Measurements from ENCODE around the gene SLC22A17. TPM values are rescaled to one million over a fixed set of nuclear protein-coding genes. Genes with fewer than 3 reads are reported as not detected.

SLC22A17 gene
- total RNA-seq, 1 experiment from 2014 or later = 5.9 TPM

DNA sequence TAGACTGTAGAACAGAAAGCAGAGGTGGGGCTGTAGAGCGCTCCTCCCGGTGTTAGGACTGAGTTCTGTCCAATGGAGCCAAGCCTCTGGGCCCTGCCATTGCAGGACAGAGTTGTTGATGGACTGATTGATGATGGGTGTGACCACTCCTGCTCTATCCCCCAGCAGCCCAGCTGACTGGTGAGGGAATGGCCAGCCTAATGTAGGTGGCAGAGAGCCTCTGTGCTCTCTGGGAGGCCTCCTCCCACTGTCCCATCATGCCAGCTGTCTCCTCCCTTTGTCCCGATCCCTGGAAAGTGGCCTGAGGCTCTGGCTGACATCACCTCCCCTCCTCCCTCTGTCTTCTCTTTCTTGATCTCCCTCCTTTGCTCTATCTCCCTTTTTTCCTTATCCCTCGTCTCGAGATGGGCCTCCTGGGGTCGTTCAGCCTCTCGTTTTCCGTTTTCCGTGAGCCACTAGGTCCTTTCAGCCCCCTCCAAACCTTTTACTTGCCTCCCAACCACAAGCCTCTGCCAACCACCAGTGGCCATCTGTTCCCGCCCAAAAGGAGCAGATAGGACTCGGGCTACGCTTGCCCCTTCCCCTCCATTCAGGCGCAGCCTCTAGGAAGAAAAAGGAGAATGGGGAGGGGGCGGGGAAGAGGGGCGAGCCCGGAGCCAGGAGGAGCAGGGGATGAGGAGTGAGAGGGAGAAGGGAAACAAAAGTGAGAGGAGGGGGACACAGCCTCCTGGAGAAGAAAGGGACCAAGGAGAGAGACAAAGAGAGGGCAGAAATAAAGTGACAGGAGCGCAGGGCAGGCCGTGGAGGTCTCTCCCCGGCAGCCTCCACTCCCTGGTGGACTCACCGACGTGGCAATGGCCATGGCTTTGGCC lies 11.7 kb upstream of the SLC22A17 start:
- TF ChIP-seq, protein P1, sequence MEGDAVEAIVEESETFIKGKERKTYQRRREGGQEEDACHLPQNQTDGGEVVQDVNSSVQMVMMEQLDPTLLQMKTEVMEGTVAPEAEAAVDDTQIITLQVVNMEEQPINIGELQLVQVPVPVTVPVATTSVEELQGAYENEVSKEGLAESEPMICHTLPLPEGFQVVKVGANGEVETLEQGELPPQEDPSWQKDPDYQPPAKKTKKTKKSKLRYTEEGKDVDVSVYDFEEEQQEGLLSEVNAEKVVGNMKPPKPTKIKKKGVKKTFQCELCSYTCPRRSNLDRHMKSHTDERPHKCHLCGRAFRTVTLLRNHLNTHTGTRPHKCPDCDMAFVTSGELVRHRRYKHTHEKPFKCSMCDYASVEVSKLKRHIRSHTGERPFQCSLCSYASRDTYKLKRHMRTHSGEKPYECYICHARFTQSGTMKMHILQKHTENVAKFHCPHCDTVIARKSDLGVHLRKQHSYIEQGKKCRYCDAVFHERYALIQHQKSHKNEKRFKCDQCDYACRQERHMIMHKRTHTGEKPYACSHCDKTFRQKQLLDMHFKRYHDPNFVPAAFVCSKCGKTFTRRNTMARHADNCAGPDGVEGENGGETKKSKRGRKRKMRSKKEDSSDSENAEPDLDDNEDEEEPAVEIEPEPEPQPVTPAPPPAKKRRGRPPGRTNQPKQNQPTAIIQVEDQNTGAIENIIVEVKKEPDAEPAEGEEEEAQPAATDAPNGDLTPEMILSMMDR (IDR thresholded peaks at IDR 0.05 in 2 of 3, conservative IDR thresholded peaks at IDR 0.05 in 1 of 3; ENCODE audit: borderline replicate concordance in 1 of 3, insufficient read depth in 1 of 3, low read depth in 2 of 3, low read length in 2 of 3) = no peak
- TF ChIP-seq EGR1 (IDR thresholded peaks at IDR 0.05; ENCODE audit: low read depth) (no peak), ELF1 (IDR thresholded peaks at IDR 0.05; ENCODE audit: borderline replicate concordance, low read depth) (no peak), SIN3A (IDR thresholded peaks at IDR 0.05; ENCODE audit: low read depth) (no peak), POLR2AphosphoS5 (IDR thresholded peaks at IDR 0.05; ENCODE audit: low read depth, low read length) (no peak), FOSL1 (IDR thresholded peaks at IDR 0.05; ENCODE audit: low read depth) (no peak), CBX3 (IDR thresholded peaks at IDR 0.05; ENCODE audit: low read depth) (no peak), RAD21 (IDR thresholded peaks at IDR 0.05; ENCODE audit: low read depth) (no peak), ZNF274 (IDR thresholded peaks at IDR 0.05; ENCODE audit: low read depth, low read length) (no peak), JUND (IDR thresholded peaks at IDR 0.05) (no peak), CEBPB (IDR thresholded peaks at IDR 0.05; ENCODE audit: low read depth) (no peak)
- TF ChIP-seq, protein P2, sequence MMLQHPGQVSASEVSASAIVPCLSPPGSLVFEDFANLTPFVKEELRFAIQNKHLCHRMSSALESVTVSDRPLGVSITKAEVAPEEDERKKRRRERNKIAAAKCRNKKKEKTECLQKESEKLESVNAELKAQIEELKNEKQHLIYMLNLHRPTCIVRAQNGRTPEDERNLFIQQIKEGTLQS (IDR thresholded peaks at IDR 0.05) = no peak
- TF ChIP-seq, protein P3, sequence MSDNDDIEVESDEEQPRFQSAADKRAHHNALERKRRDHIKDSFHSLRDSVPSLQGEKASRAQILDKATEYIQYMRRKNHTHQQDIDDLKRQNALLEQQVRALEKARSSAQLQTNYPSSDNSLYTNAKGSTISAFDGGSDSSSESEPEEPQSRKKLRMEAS (IDR thresholded peaks at IDR 0.05) = no peak
- ATAC-seq = no peak; the same call in 1 of the 2 replicates
- no TSS peak for BruUV-seq (replicated peaks)
- DNase-seq (ENCODE audit: low read depth, low spot score) = no peak
- H3K79me2 ChIP-seq (ENCODE audit: insufficient read depth, low read length) = no peaks in the 10 kb centered on the region
- no peaks in the 10 kb centered on the region for H3K9me3 ChIP-seq (ENCODE audit: control insufficient read depth in 1 of 2, insufficient read depth in 1 of 2, low read depth in 1 of 2, low read length in 2 of 2)
- RAD21 ChIA-PET (ENCODE audit: low non-redundant PET in 1 of 2, low total read pairs in 2 of 2, uncharacterized antibody in 2 of 2, unreplicated experiment in 2 of 2) = no interaction called here
- no peaks in the 10 kb centered on the region for H3K36me3 ChIP-seq (ENCODE audit: control insufficient read depth in 1 of 2, insufficient read depth in 2 of 2, low read length in 2 of 2)
- H4K20me1 ChIP-seq (ENCODE audit: insufficient read depth) = no peaks in the 10 kb centered on the region
- H3K4me3 ChIP-seq (replicated peaks in 1 of 2; ENCODE audit: low read depth in 1 of 2, low read length in 2 of 2) = no peak overlapping the region
- H3K4me1 ChIP-seq (ENCODE audit: control insufficient read depth in 1 of 2, insufficient read depth in 2 of 2, low read length in 2 of 2) = no peaks in the 10 kb centered on the region
- no peaks in the 10 kb centered on the region for H3K9me2 ChIP-seq (ENCODE audit: insufficient read depth)
- H2AFZ ChIP-seq (ENCODE audit: low read depth, low read length, poor library complexity, severe bottlenecking) = no peak overlapping the region
- H3K27ac ChIP-seq (ENCODE audit: low read depth, low read length) = no peak overlapping the region
- H3K27me3 ChIP-seq (ENCODE audit: insufficient read depth, low read length) = 0 out of 2 replicates have a peak, but pooled peaks cover 3% of the 10 kb centered on the region
- no peak overlapping the region for H3K4me2 ChIP-seq (ENCODE audit: low read length)
- intact Hi-C loops (cut with micrococcal nuclease) = no loop called here
- POLR2A ChIA-PET = no interaction called here
- CTCF ChIA-PET = no interaction called here
- H3K9ac ChIP-seq (ENCODE audit: low read length) = no peak overlapping the region
